GM10248 (cell line): ENCODE data around the gene C18orf54.

Source experiments
- CTCF ChIA-PET: fragments of 300-600 bp; sonication (Branson Sonifier 250); formaldehyde crosslinking; extraction: SDS; loops from one replicate; lab custom pipeline; 2021; ENCODE audit warnings: antibody characterized with exemption; lab: Yijun Ruan, JAX
- POLR2A ChIA-PET: fragments of 350-650 bp; sonication (Branson Sonifier 250); formaldehyde crosslinking; extraction: SDS; loops from one replicate; lab custom pipeline; 2020; ENCODE audit warnings: antibody characterized with exemption; lab: Yijun Ruan, JAX
- DNase-seq: peaks from one replicate; pipeline ENCODE4 v3.0.0; 2012; ENCODE audit errors: extremely low spot score
- CTCF ChIP-seq: IDR thresholded peaks from 2 replicates; pipeline ENCODE4 v1.5.1; 2012; ENCODE audit warnings: mild to moderate bottlenecking, low read depth; ENCODE audit errors: extremely low read depth, missing control alignments, control extremely low read depth

The C18orf54 gene

GRCh38 chr18:54358495-54359040, 862 bp downstream of the C18orf54 start:
- CTCF ChIA-PET, result interaction anchor here (1.0 to 2.1 kb wide), 9 partner anchors 18 to 239 kb away, joined by 3 to 10 read pairs (median 3); no protein-coding TSS in a partner anchor

GRCh38 chr18:54359233-54359632, 1.5 kb downstream of the C18orf54 start:
- TF ChIP-seq CTCF, result no peak
- DNase-seq, result no peak
- POLR2A ChIA-PET, result no interaction called here
- CTCF ChIA-PET, result no interaction called here

More at GRCh38 chr18:54358495-54359040, 862 bp downstream of the C18orf54 start:
- no peak for DNase-seq
- no peak for TF ChIP-seq CTCF
- POLR2A ChIA-PET, result no interaction called here

GRCh38 chr18:54360406-54360805, 2.7 kb downstream of the C18orf54 start:
- ChIA-PET CTCF (interaction anchor here (1.3 kb wide), 1 partner anchor 16 kb away, joined by 3 read pairs; no protein-coding TSS in a partner anchor), POLR2A (no interaction called here)
- no peak for TF ChIP-seq CTCF
- DNase-seq, result no peak

- ChIA-PET CTCF (interaction anchor here (1.1 to 1.3 kb wide), 2 partner anchors 14 to 107 kb away, joined by 4 to 5 read pairs; no protein-coding TSS in a partner anchor), POLR2A (no interaction called here)
- TF ChIP-seq CTCF, result no peak
Observed at GRCh38 chr18:54378057-54378456, 20.4 kb downstream of the C18orf54 start.

GRCh38 chr18:54381640-54382039, 23.9 kb downstream of the C18orf54 start:
- no peak for TF ChIP-seq CTCF
- CTCF ChIA-PET, result interaction anchor here (0.6 to 2.2 kb wide), 2 partner anchors 9 to 11 kb away, joined by 3 to 5 read pairs; no protein-coding TSS in a partner anchor
- POLR2A ChIA-PET, result no interaction called here
- DNase-seq, result no peak

More at GRCh38 chr18:54378057-54378456, 20.4 kb downstream of the C18orf54 start:
- DNase-seq, result no peak

- DNase-seq, result no peak
- ChIA-PET CTCF (interaction anchor here (2.2 kb wide), 1 partner anchor 11 kb away, joined by 5 read pairs; no protein-coding TSS in a partner anchor), POLR2A (no interaction called here)
- no peak for TF ChIP-seq CTCF
Observed at GRCh38 chr18:54382076-54382475, 24.4 kb downstream of the C18orf54 start.
